Endothelial cell of umbilical vein (primary cell): ENCODE measurements around the gene STARD13. TPM values are rescaled to one million over a fixed set of nuclear protein-coding genes. Genes with fewer than 3 reads are reported as not detected.

Experiments
- BruUV-seq: library from RNA; stranded (reverse); fragments of 400-500 nt; replicated peaks from 2 replicates; lab custom pipeline; 2021; lab: Mats Ljungman, UMichigan
- CTCF ChIA-PET: fragments of 300-600, 350-600 bp; sonication (Branson Sonifier 250); formaldehyde crosslinking; loops from one replicate; lab custom pipeline; 2021; ENCODE audit warnings: antibody characterized with exemption, inconsistent platforms; lab: Charles Lee
- POLR2A ChIA-PET: fragments of 300-600, 350-600 bp; sonication (Branson Sonifier 250); formaldehyde crosslinking; loops from one replicate; lab custom pipeline; 2021; ENCODE audit warnings: antibody characterized with exemption, inconsistent platforms; lab: Charles Lee
- DNase-seq: peaks from one replicate; pipeline ENCODE4 v3.0.0-alpha.2; 2011; ENCODE audit warnings: low read depth, low spot score
- FAIRE-seq: peaks from 2 replicates; lab custom pipeline; 2011; peaks lifted over from hg19 to GRCh38; lab: Jason Lieb, UNC
- H2AFZ ChIP-seq: 2 replicates; pipeline ENCODE4 v1.6.0; 2012; ENCODE audit warnings: low read depth, low read length, control low read depth, inconsistent platforms
- H3K27ac ChIP-seq: 2 replicates; pipeline ENCODE4 v1.5.1; 2011; ENCODE audit warnings: low read depth, mild to moderate bottlenecking, control low read depth, low read length, moderate library complexity; ENCODE audit not compliant: insufficient read depth
- H3K27me3 ChIP-seq, 2 experiments: 2 replicates each; pipeline versions ENCODE4 v1.6.0 to v1.6.1; 2011; ENCODE audit warnings: low read length in 2 of 2, mixed read lengths in 1 of 2; ENCODE audit not compliant: control insufficient read depth in 2 of 2, insufficient read depth in 2 of 2
- H3K36me3 ChIP-seq, 2 experiments: 2 replicates in 1 of 2; 3 replicates in 1 of 2; pipeline ENCODE4 v1.5.1; 2011; ENCODE audit warnings: low read length in 2 of 2, mild to moderate bottlenecking in 1 of 2, moderate library complexity in 1 of 2; ENCODE audit not compliant: control insufficient read depth in 2 of 2, insufficient read depth in 2 of 2; ENCODE audit errors: extremely low read depth in 1 of 2
- H3K4me1 ChIP-seq: 3 replicates; pipeline ENCODE4 v1.5.1; 2011; ENCODE audit warnings: mild to moderate bottlenecking, low read length; ENCODE audit not compliant: control insufficient read depth, insufficient read depth; ENCODE audit errors: extremely low read depth
- H3K4me2 ChIP-seq: 2 replicates; pipeline ENCODE4 v1.6.1; 2011; ENCODE audit warnings: low read length, control low read depth, mixed read lengths; ENCODE audit not compliant: insufficient read depth
- H3K4me3 ChIP-seq, 3 experiments: fragments of 200-600 bp in 1 of 3; sonication (generic), shearing (Covaris generic) in 1 of 3; replicated peaks in 1 of 3; 2 replicates each; pipeline ENCODE4 v1.5.1; 2011 to 2016; ENCODE audit warnings: control low read depth in 3 of 3, low read length in 3 of 3, mild to moderate bottlenecking in 2 of 3, inconsistent platforms in 1 of 3, low read depth in 1 of 3, moderate library complexity in 1 of 3; ENCODE audit not compliant: insufficient read depth in 1 of 3
- H3K79me2 ChIP-seq: 2 replicates; pipeline ENCODE4 v1.6.0; 2012; ENCODE audit warnings: low read length, inconsistent platforms; ENCODE audit not compliant: control insufficient read depth, insufficient read depth
- H3K9ac ChIP-seq: replicated peaks from 2 replicates; pipeline ENCODE3; 2011; ENCODE audit warnings: low read length, control low read depth; ENCODE audit not compliant: insufficient read depth; ENCODE audit errors: extremely low read depth
- H3K9me1 ChIP-seq: replicated peaks from 3 replicates; pipeline ENCODE4 v1.6.0; 2011; ENCODE audit warnings: mild to moderate bottlenecking, low read length; ENCODE audit not compliant: control insufficient read depth, insufficient read depth; ENCODE audit errors: extremely low read depth
- H3K9me3 ChIP-seq: replicated peaks from 2 replicates; pipeline ENCODE4 v1.5.1; 2012; ENCODE audit warnings: low read length, inconsistent platforms; ENCODE audit not compliant: control insufficient read depth, insufficient read depth
- H4K20me1 ChIP-seq: replicated peaks from 2 replicates; pipeline ENCODE3; 2011; ENCODE audit warnings: mild to moderate bottlenecking, low read length; ENCODE audit not compliant: control insufficient read depth, insufficient read depth; ENCODE audit errors: extremely low read depth
- EZH2 ChIP-seq: IDR thresholded peaks from 2 replicates; pipeline ENCODE4 v1.6.1; 2012; ENCODE audit warnings: borderline replicate concordance, low read depth, mild to moderate bottlenecking, moderate library complexity, low read length, inconsistent platforms; ENCODE audit not compliant: severe bottlenecking
- MYC ChIP-seq: IDR thresholded peaks from one replicate; pipeline ENCODE4 v1.6.1; 2011; ENCODE audit warnings: mild to moderate bottlenecking, low read depth, low read length
- POLR2AphosphoS5 ChIP-seq: IDR thresholded peaks from 2 replicates; pipeline ENCODE4 v1.6.1; 2012; ENCODE audit warnings: low read depth, mild to moderate bottlenecking, control low read depth, low read length, moderate library complexity; ENCODE audit not compliant: insufficient read depth
- dilution Hi-C: fragments of 300-500 bp; cut with MboI; formaldehyde crosslinking; loops from one replicate; pipeline ENCODE4 v1.15.0; 2019; ENCODE audit warnings: low sequenced_read_pairs; ENCODE audit not compliant: extremely low pct_ligation_motif_present
- intact Hi-C: fragments of 100-400 bp; cut with micrococcal nuclease; formaldehyde crosslinking; loops from one replicate; pipeline ENCODE4 v1.10.0; 2022
- polyA plus RNA-seq, 4 experiments: library from polyadenylated mRNA; depleted of rRNA in 3 of 4; stranded (reverse) in 3 of 4; unstranded in 1 of 4; fragments of >200 nt; gene quantifications; 2 replicates each; pipeline versions ENCODE4 v1.2.1 to v1.2.3, GENCODE V29; 2011 to 2012; ENCODE audit warnings: missing spikeins in 1 of 4
- total RNA-seq: library from RNA; stranded (reverse); gene quantifications from 2 replicates; pipeline ENCODE4 v1.2.3, GENCODE V29; 2021

STARD13 gene
- total and polyA plus RNA-seq, 2 donors (not counting 3 experiments of a cell fraction or from before 2014, with no cell fraction given), result 11.0 to 47.7 TPM

- no peaks in the 10 kb centered on the region for H4K20me1 ChIP-seq
- H3K9ac ChIP-seq, result no peak overlapping the region
- H3K27me3 ChIP-seq, result no peaks in the 10 kb centered on the region
- H3K27ac ChIP-seq, result no peak overlapping the region
- no peak for FAIRE-seq
- H3K9me3 ChIP-seq, result no peaks in the 10 kb centered on the region
- no peak overlapping the region for H2AFZ ChIP-seq
- DNase-seq, result no peak
- no TSS peak for BruUV-seq
- H3K4me2 ChIP-seq, result no peak overlapping the region
- H3K79me2 ChIP-seq, result peaks cover 99% of the 10 kb centered on the region
- dilution Hi-C loops, result no loop called here
- ChIA-PET CTCF (no interaction called here), POLR2A (no interaction called here)
- H3K4me3 ChIP-seq, result no peak overlapping the region
- H3K36me3 ChIP-seq, result peaks cover 0 to 15% of the 10 kb centered on the region in 2 experiments
- peaks cover 21% of the 10 kb centered on the region for H3K4me1 ChIP-seq
- intact Hi-C loops, result no loop called here
- TF ChIP-seq MYC (no peak), POLR2AphosphoS5 (no peak), EZH2 (no peak)
- no peaks in the 10 kb centered on the region for H3K9me1 ChIP-seq
These were observed 11.3 kb downstream of the STARD13 start for GRCh38 chr13:33274264-33274663.

GRCh38 chr13:33272531-33273124, 12.9 kb downstream of the STARD13 start:
- no peak for FAIRE-seq
- H3K4me3 ChIP-seq, result no peak overlapping the region
- intact Hi-C loops, result no loop called here
- H3K36me3 ChIP-seq, result peaks cover 0 to 17% of the 10 kb centered on the region in 2 experiments
- H3K4me2 ChIP-seq, result no peak overlapping the region
- H2AFZ ChIP-seq, result no peak overlapping the region
- POLR2A ChIA-PET, result no interaction called here
- DNase-seq, result no peak
- no peak for TF ChIP-seq EZH2
- H3K27ac ChIP-seq, result no peak overlapping the region
- H3K27me3 ChIP-seq, result no peaks in the 10 kb centered on the region
- dilution Hi-C loops, result no loop called here
- peaks cover 13% of the 10 kb centered on the region for H3K4me1 ChIP-seq
- no peaks in the 10 kb centered on the region for H3K9me3 ChIP-seq
- CTCF ChIA-PET, result interaction anchor here (1.4 kb wide), 1 partner anchor 10 kb away, joined by 3 read pairs; no protein-coding TSS in a partner anchor
- H4K20me1 ChIP-seq, result no peaks in the 10 kb centered on the region
- no peaks in the 10 kb centered on the region for H3K9me1 ChIP-seq
- peaks cover 99% of the 10 kb centered on the region for H3K79me2 ChIP-seq
- no peak overlapping the region for H3K9ac ChIP-seq
- no TSS peak for BruUV-seq
